ENCODE measurements around the gene CLN3.

Gene CLN3

GRCh38 chr16:28513484-28514181 lies 21.8 kb upstream of the CLN3 start:
- H3K9ac ChIP-seq (ENCODE audit: low read depth, low read length, poor library complexity, severe bottlenecking), result peak overlapping the region; percentile 36
- peaks cover 14% of the 10 kb centered on the region for H3K4me1 ChIP-seq (ENCODE audit: insufficient read depth, low read length, poor library complexity, severe bottlenecking)
- no peaks in the 10 kb centered on the region for H4K20me1 ChIP-seq (ENCODE audit: insufficient read depth, low read length, poor library complexity, severe bottlenecking)
- H3K36me3 ChIP-seq (ENCODE audit: insufficient read depth, low read length), result no peaks in the 10 kb centered on the region
- H3F3A ChIP-seq (ENCODE audit: low read depth), result no peaks in the 10 kb centered on the region
- H3K4me3 ChIP-seq (ENCODE audit: low read length, poor library complexity, severe bottlenecking), result no peak overlapping the region
- H3K4me2 ChIP-seq (ENCODE audit: low read depth, low read length, poor library complexity, severe bottlenecking), result peak overlapping the region; percentile 37
- no peaks in the 10 kb centered on the region for H3K9me3 ChIP-seq (ENCODE audit: insufficient read depth, low read depth, low read length)
- no peaks in the 10 kb centered on the region for H3K79me2 ChIP-seq (ENCODE audit: insufficient read depth, low read length)
- H3K9me2 ChIP-seq (replicated peaks; ENCODE audit: low read depth, low read length), result no peaks in the 10 kb centered on the region
- H3K27me3 ChIP-seq (ENCODE audit: insufficient read depth, low read length, poor library complexity, severe bottlenecking), result no peaks in the 10 kb centered on the region
- H2AFZ ChIP-seq (ENCODE audit: low read length), result peak overlapping the region; percentile 83
- TF ChIP-seq CTCF (conservative IDR thresholded peaks at IDR 0.05; ENCODE audit: low read length) (no peak), EZH2phosphoT487 (IDR thresholded peaks at IDR 0.05; ENCODE audit: borderline replicate concordance) (no peak)

GRCh38 chr16:28511801-28512789 lies 20.2 kb upstream of the CLN3 start:
- Histone ChIP-seq H3K36me3 (ENCODE audit: insufficient read depth, low read length) (no peaks in the 10 kb centered on the region), H3K79me2 (ENCODE audit: insufficient read depth, low read length) (no peaks in the 10 kb centered on the region), H3F3A (ENCODE audit: low read depth) (no peaks in the 10 kb centered on the region), H3K9ac (ENCODE audit: low read depth, low read length, poor library complexity, severe bottlenecking) (peak overlapping the region; percentile 13), H3K27me3 (ENCODE audit: insufficient read depth, low read length, poor library complexity, severe bottlenecking) (no peaks in the 10 kb centered on the region), H3K4me1 (ENCODE audit: insufficient read depth, low read length, poor library complexity, severe bottlenecking) (peaks cover 14% of the 10 kb centered on the region), H4K20me1 (ENCODE audit: insufficient read depth, low read length, poor library complexity, severe bottlenecking) (no peaks in the 10 kb centered on the region), H3K9me2 (replicated peaks; ENCODE audit: low read depth, low read length) (no peaks in the 10 kb centered on the region), H3K9me3 (ENCODE audit: insufficient read depth, low read depth, low read length) (no peaks in the 10 kb centered on the region), H3K4me2 (ENCODE audit: low read depth, low read length, poor library complexity, severe bottlenecking) (no peak overlapping the region), H3K4me3 (ENCODE audit: low read length, poor library complexity, severe bottlenecking) (no peak overlapping the region), H2AFZ (ENCODE audit: low read length) (peak overlapping the region; percentile 98)
- no peak for TF ChIP-seq CTCF (conservative IDR thresholded peaks at IDR 0.05; ENCODE audit: low read length)

- H3K36me3 ChIP-seq (ENCODE audit: insufficient read depth, low read length), result no peaks in the 10 kb centered on the region
- no peak overlapping the region for H3K9ac ChIP-seq (ENCODE audit: low read depth, low read length, poor library complexity, severe bottlenecking)
- no peak overlapping the region for H3K4me2 ChIP-seq (ENCODE audit: low read depth, low read length, poor library complexity, severe bottlenecking)
- H3F3A ChIP-seq (ENCODE audit: low read depth), result no peaks in the 10 kb centered on the region
- TF ChIP-seq CTCF (conservative IDR thresholded peaks at IDR 0.05; ENCODE audit: low read length) (no peak), EZH2phosphoT487 (IDR thresholded peaks at IDR 0.05; ENCODE audit: borderline replicate concordance) (no peak)
- no peaks in the 10 kb centered on the region for H3K9me3 ChIP-seq (ENCODE audit: insufficient read depth, low read depth, low read length)
- no peaks in the 10 kb centered on the region for H3K27me3 ChIP-seq (ENCODE audit: insufficient read depth, low read length, poor library complexity, severe bottlenecking)
- H3K79me2 ChIP-seq (ENCODE audit: insufficient read depth, low read length), result no peaks in the 10 kb centered on the region
- no peak overlapping the region; the same call in 1 of the 2 replicates for H2AFZ ChIP-seq (ENCODE audit: low read length)
- H3K9me2 ChIP-seq (replicated peaks; ENCODE audit: low read depth, low read length), result no peaks in the 10 kb centered on the region
- no peak overlapping the region for H3K4me3 ChIP-seq (ENCODE audit: low read length, poor library complexity, severe bottlenecking)
- no peaks in the 10 kb centered on the region for H4K20me1 ChIP-seq (ENCODE audit: insufficient read depth, low read length, poor library complexity, severe bottlenecking)
- H3K4me1 ChIP-seq (ENCODE audit: insufficient read depth, low read length, poor library complexity, severe bottlenecking), result peaks cover 14% of the 10 kb centered on the region
Observed at GRCh38 chr16:28511031-28511430, 19.2 kb upstream of the CLN3 start.

Data from Loucy (cell line).